Fibroblast of villous mesenchyme (primary cell): ENCODE results near the gene MAST3. TPM values are rescaled to one million over a fixed set of nuclear protein-coding genes. Genes with fewer than 3 reads are reported as not detected.

Experiments
- DNase-seq: peaks from one replicate; pipeline ENCODE4 v3.0.0-alpha.2; 2010; ENCODE audit warnings: low read depth
- H3K4me3 ChIP-seq: 2 replicates; pipeline ENCODE4 v1.5.1; 2011; ENCODE audit warnings: low read depth, mild to moderate bottlenecking, low read length
- CTCF ChIP-seq: IDR thresholded peaks from 2 replicates; pipeline ENCODE4 v1.5.1; 2012; ENCODE audit warnings: low read depth, mild to moderate bottlenecking, low read length; ENCODE audit not compliant: insufficient read depth
- total RNA-seq: library from RNA; depleted of rRNA; stranded (reverse); fragments of >200 nt; gene quantifications from 2 replicates; pipeline ENCODE4 v1.2.3, GENCODE V29; 2012

The MAST3 gene
- total RNA-seq, 1 donor, result 3.0 TPM

DNA sequence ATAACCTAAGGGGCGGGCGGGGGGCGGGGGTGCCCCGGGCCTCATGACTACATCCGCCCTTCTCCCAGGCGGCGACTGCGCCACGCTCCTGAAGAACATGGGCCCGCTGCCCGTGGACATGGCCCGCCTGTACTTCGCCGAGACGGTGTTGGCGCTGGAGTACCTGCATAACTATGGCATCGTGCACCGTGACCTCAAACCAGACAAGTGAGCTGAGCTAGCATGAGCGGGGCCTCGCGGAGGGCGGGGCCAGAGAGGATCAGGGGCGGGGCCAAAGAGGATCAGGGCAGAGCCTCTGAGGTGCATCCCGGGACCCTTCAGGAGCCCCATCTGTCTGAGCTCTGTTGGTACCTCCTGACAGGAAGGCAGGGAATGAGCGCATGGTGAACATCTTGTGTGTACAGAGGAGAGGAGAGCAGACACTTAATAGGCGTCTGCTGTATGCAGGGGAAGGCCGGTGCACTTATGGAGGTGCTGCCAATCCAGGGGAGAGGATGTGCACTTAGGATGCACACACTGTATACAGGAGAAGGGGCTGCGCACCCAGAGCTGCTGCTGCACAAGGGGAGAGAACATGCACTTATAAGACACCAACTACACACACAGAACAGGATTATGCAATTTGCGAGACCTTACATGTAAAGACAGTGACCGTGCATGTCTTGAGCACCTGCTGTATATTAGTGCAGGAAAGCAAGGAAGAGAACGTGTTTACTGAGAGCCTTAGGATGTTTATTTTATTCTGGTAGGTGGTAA lies 34.4 kb downstream of the MAST3 start:
- DNase-seq, result no peak
- H3K4me3 ChIP-seq, result no peak overlapping the region
- TF ChIP-seq CTCF, result no peak

DNA sequence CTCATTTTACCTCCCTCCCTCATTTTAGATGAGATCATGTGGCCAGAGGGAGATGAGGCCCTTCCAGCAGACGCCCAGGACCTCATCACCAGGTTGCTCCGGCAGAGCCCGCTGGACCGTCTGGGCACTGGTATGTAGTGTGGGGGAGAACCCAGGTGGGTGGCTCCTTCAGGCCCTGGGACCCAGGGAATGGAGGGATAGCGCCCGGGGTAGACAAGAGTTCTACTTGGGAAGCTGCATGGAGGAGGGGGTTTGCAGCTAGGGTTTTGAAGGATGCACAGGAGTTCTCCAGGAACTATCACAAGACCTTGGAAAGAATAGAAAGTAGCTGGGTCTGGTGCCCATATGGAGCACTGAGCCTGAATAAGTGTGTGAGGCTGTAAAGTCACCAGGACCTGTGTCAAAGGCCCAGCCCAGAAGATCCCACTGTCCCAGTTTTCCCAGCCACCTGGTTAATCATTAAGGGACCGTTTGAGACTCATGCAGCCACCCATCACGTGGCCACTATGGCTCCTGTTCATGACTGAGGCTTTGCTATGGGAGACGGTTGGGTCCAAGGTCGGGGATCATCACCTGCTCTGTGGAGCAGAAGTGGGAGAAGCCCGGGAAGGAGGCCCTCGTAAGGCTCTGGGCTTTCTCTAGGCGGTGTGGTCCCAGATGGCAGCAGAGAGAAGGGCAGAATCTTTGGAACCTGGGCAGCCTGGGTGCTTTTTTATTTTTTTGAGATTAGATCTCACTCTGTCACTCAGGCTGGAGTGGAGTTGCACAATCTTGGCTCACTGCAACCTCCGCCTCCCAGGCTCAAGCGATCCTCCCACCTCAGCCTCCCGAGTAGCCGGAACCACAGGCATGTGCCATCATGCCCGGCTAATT lies 38.4 kb downstream of the MAST3 start:
- DNase-seq, result no peak
- TF ChIP-seq CTCF, result no peak
- H3K4me3 ChIP-seq, result no peak overlapping the region

- no peak overlapping the region for H3K4me3 ChIP-seq
- TF ChIP-seq CTCF, result no peak
- DNase-seq, result no peak
Observed at GRCh38 chr19:18137242-18137641, 39.7 kb downstream of the MAST3 start.

GRCh38 chr19:18137657-18138339 lies 40.2 kb downstream of the MAST3 start:
- TF ChIP-seq CTCF, result no peak
- no peak overlapping the region for H3K4me3 ChIP-seq
- DNase-seq, result no peak

- TF ChIP-seq CTCF, result no peak
- DNase-seq, result no peak
- H3K4me3 ChIP-seq, result no peak overlapping the region
Observed at GRCh38 chr19:18140473-18140872, 42.9 kb downstream of the MAST3 start.

- no peak for DNase-seq
- TF ChIP-seq CTCF, result no peak
- H3K4me3 ChIP-seq, result no peak overlapping the region
Observed at GRCh38 chr19:18141031-18141430, 43.5 kb downstream of the MAST3 start.
